LHCN-M2 (cell line): ENCODE data around the gene HOXA5. TPM values are rescaled to one million over a fixed set of nuclear protein-coding genes. Genes with fewer than 3 reads are reported as not detected.
A peak's percentile ranks its signal among the peaks of the same experiment; 100 is the strongest.

Source experiments
- DNase-seq: peaks from one replicate; pipeline ENCODE4 v3.0.0-alpha.2; 2012; ENCODE audit warnings: low read depth
- total RNA-seq: library from RNA; depleted of rRNA; stranded (reverse); fragments of >200 nt; gene quantifications from 2 replicates; pipeline ENCODE4 v1.2.3, GENCODE V29; 2014

HOXA5 gene
- total RNA-seq, 1 experiment from 2014 or later = 9.4 TPM

DNA sequence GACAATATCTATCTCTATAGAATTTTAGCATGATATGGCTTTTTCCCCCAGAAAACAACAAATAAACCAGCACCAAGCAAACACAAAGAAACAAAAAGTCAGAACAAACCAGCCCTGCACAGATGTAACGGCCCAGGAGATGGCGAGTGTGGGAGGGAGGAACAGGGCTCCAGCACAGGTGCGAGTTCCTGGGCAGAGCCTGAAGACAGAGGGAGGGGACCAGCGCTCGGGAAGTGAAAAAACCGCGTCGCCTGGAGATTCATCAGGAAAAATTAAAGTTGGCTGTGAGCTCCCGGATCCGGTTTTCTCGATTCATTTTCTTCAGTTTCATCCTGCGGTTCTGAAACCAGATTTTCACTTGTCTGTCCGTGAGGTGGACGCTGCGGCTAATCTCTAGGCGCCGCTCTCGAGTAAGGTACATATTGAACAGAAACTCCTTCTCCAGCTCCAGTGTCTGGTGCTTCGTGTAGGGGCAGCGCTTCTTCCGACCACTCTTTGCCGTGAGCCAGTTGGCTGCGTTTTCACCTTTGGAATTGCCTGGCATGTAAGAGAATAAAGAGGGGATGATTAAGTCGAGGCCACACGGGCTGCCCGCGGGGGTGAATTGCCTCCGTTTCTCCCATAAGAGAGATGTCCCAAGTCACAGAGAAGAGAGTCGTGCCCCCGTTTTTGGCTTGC is 28.3 kb upstream of the HOXA5 start:
- DNase-seq = no peak

DNA sequence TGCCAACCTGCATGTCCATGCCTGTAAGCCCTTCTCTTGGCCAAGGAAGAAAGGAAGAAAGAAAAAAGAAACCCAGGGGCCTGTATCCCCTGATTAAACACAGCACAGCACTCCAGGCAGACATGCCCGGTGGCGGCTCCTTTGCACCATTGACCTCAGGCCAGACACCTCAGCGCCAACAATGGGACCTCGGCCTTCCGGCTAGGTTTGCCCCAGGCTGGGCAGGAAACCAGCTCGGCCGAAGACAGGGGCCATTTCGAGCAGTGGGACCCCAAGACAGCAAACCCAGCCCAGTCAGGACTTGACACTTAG is 27.8 kb upstream of the HOXA5 start:
- DNase-seq = no peak

DNA sequence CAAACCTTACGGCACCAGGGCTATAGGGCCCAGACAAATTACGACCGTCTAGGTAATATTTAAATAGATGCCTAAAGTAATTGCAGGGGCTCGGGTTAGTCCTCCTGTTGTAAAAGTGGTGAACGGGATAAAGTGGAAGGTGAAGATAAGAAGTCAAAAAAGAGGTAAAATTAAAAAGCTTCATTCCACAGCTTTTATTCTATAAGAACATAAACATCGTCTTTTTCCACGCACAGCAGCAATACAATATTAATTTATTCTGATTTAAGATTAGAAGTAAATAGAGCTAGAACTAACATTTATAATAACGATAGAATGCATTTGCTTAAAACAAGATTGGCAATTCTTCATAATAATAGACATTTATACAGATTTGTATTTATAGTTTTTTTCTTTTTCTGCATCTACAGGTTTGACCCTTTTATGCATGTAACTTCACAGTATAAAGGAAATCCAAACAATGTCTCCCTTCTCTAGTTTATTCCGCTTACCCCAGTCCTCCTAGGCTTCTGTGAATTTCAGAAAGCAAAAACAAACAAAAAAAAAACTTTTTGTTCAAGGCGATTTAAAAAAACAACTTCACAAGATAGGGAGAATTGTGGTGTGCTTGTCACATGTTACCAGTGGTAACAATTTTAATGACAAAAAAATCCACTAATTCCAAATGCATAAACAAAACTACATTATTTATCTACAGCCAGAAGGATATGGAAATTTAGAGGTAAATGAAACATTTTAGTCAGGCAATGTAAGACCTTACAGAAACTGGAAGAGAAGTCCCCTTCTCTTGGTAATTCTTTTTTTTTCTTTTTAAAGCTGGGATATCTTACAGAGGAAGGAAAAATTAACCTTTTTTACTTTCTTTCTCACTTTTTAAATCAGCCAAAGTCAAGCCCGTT is 27.2 kb upstream of the HOXA5 start:
- DNase-seq = no peak

DNA sequence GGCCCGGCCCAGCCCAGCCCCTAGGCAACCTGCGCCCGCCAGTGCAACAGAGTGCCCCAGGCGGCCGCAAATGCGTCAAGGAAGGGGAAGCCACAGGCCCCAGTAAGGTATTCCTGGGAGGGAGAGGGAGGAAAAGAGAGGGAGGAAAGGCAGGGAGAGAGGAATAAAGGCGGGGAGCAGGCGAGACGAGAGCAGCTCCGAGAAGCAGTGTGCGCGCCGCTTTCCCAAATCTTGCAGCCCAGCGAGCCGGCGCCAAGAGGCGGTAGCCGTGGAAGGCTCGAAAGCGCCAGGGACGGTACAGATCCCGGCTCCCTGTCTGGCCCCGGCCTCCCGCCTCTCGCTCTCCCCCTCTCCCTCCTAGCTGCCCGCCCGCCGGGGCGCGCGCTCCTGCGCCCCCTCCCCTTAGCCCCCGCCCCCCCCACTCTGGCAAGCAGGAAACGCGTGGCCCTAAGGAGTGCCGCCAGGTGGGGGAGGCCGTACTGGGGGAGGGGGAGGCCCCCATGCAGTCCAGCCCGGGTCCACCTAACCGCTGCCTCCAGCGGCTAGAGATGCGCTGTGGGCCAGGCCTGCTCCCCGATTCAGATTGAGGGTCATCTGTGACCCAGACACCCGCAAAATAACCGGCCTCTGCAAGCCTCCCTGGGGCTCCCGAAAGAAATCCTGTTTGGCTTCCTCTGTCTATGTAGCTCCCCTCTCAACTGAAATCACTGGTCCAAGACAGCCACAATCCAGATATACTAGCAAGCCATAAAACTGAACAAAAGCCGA is 26.4 kb upstream of the HOXA5 start:
- no peak for DNase-seq

DNA sequence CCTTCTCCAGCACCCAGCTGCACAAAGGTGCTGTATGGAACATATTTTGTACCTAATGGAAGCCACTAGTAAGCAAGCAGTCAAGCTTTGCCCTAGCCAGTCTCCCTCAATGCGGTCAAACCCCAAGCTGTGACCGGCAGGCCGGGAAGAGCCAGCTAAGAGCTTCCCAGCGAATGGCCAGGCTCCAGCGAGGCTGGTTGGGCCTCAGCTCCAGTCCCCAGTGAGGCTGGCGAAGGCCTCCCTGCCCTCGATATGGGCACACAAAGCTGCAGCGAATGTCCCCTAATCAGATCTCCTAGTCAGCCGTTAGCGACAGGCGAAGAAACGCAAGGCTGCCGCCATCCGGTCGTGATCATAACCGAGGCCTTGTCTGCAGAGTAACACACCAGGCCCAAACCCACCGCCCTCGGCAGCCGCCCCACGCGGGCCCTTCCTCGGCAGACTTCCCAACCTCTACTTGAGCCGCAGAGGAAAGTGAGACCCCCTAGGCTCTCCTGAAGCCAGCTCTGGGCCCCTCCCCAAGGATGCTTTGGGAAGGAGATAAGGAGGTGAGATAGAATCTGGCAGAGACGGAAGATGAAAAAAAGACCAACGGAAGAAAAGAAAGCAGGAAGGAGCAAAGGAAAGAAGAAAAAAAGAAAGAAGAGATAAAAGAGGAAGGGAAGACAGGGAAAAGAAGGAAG is 24.9 kb upstream of the HOXA5 start:
- DNase-seq = no peak

DNA sequence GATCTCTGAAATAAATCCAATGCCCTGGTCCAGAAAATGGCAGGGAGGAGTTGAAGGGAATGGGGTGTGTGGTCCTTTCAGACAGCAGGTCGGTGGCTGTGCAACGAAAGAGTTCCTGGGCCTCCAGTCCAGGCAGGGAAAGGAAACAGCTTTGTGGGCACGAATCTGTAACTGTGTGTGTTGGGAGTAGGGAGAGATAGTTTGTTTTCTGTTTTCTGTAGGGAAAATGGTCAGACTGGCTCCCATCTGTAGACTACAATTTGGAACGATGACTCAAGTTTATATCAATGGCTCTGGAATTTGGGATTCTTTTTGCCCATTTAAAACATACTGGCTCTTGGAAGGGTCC is 24.4 kb upstream of the HOXA5 start:
- no peak for DNase-seq

DNA sequence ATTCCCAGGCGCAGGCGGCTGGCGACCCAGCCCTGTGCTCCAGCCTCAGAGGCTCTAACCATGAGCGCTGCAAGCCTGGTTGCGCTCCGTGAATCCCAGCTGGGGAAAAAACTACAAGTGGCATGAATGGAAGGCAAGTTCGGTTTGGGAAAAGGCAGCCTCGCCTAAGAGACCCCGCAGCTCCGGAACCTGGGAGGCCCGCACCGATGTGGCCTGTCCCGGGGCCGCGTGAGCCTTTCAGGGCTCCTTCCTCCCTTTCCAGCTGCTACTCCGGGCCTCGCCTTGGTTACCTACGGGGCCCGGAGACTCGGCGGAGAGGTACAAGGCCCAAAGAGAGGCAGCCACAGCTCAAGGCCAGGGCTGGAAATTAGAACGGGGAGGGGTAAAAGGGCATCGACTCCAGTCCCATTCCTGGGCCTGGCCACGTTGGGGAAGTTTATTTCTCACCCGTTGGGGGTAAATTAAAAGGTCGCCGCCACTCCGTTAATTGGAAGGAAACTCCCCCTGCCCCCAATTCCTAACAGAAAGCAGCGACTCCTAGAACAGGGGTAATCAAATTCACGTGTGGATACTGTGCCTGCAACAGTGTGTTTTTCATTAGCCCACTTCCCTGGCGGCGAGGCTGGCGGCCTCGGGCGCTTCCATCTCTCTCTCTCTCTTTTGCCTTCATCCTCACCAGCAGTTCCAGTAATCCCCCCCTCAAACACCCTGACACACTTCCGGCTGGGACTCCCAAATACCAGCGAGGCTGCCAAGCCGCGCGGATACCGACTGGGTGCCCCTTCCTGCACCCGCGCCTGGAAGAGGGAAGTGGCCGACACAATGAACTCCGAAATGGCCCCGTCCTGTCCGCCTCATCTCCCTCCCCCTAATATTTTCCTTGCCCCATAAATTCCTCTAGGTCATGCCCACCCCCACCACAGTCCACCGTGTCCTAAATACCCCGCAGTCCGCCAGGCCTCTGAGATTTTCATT is 23.3 kb upstream of the HOXA5 start:
- DNase-seq = no peak

DNA sequence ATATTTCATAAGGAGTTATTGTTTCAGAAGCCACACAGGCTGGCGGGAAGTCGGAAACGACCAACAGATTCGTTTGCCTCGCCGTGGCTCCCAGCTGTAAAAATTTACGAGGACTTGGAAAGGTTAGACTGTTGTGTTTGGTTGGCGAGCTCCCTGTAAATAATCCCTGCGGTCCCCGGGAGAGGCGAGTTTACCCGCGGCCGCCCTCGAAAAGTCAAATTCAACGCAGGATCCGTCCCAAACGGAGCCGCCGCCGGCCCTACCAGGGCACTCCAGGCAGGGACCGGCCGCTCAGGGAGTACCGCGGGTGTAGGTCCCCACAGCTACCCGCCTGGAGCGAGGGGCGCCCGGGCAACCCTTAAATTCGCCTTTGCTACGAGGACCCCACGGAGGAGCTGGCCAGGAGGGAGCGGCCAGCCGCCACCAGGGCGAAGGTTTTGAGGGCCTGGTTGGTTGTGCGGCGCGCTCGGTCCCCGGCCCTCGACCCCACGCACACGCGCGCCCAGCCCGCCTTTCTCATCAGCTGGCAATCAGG is 22.6 kb upstream of the HOXA5 start:
- no peak for DNase-seq

DNA sequence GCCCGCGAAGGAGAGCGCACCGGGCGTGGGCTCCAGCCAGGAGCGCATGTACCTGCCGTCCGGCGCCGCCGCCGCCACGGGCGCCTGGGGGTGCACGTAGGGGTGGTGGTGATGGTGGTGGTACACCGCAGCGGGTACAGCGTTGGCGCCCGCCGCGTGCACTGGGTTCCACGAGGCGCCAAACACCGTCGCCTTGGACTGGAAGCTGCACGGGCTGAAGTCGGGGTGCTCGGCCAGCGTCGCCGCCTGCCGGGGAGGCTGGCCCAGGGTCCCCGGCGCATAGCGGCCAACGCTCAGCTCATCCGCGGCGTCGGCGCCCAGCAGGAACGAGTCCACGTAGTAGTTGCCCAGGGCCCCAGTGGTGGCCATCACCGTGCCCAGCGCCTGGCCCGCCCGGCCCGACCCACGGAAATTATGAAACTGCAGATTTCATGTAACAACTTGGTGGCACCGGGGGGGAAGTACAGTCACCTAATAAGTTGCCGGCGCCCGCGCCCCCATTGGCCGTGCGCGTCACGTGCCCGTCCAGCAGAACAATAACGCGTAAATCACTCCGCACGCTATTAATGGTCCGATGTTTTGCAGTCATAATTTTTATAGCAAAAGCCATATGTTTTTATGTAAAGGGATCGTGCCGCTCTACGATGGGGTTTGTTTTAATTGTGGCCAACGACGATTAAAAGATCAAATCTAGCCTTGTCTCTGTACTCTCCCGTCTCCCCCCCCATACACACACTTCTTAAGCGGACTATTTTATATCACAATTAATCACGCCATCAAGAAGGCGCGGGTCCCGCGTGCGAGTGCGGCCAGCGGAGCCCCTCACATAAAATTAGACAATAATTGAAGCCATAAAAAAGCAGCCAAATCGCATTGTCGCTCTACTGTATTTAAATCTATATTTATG is 21.9 kb upstream of the HOXA5 start, which contains the start of gene HOXA9:
Gene HOXA9 (minus strand): TSS at position 449 of the 907 bp plus-strand sequence. CDS start 80 bp downstream, at position 369.
- DNase-seq = peak; percentile 88

DNA sequence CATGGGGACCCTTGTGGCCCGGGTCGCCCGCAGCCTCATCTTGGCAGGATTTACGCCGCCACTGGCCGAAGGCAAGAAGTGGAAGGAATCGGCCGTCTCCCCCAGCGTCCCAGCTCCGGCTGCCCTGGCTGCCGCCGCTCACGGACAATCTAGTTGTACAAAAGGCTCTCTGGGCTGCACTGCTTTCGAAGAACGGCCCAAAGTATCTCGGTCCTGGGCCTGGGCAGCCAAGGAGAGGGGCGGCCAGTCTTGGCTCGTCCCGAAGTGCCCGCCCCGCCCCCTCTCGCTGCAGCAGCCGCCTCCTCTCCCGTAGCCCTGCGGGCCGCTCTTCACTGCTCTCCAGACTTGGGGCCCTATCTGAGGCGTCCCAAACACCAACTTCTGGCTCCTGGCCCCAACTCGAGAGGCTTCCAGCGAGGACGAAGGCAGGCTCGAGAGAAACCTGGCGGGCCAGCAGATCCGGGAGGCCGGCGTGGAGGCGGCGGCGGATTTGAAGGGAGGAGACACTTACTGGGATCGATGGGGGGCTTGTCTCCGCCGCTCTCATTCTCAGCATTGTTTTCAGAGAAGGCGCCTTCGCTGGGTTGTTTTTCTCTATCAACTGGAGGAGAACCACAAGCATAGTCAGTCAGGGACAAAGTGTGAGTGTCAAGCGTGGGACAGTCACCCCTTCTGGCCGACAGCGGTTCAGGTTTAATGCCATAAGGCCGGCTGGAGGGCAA is 21.0 kb upstream of the HOXA5 start:
- no peak for DNase-seq

DNA sequence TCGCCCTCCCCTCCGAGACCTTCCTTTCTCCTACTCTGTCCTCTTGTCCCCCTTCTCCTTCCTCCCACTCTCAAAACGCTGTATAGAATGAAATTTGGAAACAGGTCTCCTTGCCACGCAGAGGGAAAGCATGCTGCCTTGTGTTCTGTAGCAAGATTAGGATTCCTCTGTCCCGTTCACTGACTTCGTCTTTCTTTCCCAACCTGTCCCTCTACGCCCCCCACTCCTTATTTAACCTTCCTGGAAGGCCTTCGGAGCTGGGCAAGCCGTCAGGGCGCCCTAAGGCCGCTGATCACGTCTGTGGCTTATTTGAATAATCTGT is 20.5 kb upstream of the HOXA5 start:
- no peak for DNase-seq

DNA sequence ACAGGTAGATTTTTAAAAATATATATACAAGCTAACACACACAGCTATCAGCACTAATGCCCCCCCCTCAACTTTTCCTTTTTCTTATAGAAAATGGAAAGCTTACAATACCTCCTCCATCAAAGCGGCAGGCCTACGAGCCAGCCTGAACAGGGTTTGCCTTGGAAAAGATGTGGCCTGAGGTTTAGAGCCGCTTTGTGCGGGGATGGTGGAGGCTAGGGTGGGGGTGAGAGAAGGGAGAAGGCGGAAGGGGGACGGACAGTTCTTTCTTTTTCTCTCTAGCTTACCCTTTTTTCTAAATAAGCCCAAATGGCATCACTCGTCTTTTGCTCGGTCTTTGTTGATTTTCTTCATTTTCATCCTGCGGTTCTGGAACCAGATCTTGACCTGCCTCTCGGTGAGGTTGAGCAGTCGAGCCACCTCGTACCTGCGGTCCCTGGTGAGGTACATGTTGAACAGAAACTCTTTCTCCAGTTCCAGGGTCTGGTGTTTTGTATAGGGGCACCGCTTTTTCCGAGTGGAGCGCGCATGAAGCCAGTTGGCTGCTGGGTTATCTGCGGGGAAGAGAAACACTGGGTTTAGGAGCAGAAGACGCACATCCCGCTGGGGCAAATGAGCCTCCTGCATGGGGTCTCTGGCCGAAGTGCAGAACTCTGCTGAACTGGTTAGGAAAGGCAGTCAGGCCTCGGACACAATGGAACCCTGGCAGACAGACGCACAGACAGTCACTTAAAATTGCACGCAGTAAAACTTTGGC is 20.0 kb upstream of the HOXA5 start:
- no peak for DNase-seq

DNA sequence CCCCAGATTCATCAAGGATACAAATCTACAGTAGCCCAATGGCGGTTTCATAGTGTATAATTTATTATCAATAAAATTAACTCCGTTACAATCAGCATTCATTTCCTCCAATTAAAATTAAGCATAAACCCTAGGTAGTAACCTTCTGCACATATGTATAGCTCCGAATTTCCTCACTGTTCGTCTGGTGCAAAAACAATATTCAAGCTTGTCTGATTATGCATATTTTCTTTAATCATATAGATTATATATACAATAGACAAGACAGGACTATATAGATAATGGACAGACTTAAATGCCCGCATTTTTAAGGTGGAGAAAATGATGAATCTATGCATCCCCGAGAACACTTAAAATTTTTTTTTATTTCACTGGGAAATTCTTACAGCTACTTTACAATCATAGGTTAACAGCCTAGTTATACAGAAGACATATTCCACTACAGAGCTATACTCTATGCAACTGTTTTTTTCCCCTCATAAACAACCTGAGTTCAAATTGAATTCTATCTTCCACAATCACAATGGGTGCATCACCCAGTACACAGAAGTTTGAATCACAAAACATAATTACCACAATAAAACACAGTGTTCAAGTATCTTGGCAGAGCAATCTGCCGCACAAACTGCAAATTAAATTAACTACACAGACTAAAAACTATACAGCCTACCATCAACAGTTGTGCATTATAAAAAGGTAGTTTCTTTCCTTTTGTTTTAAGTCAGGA is 19.2 kb upstream of the HOXA5 start:
- DNase-seq = no peak

DNA sequence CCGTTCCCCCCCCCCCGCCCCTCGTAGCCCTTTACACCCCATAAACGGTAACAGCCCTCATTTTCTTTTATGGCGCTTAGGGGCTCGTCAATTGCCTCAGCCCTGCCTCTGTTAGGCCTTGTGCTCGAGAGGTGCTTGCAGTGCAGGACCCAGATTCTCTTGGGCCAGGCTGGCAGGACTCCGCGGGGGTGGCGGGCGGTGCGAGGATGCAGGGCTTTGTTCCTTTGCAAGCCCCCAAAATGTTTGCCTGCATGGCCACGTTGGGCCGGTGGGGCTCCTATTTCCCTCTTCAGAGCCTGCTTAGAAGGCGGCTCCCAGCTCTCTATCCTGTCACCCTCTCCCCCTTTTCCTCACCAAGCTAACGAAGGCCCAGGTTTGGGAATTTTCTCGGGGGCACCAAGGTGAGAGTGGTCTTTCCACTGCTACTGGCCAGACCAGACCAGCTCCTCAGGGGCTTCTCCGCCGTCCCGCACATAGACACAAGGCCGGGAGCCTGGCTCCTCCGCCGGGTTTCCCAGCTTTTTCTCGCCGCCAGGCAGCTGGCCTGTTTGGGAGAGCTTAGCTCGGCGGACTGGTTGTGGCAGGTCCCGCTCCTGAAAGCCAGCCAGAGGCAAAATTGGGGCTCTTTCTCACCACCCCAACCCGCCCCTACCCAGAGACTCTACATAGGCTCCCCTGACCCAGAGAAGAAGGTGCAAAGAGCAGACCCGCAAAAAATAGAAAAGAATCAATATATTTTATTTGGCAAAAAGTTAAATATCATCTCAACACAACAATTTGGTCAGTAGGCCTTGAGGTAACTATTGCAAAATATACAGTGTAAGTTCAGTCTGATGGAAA is 18.5 kb upstream of the HOXA5 start:
- no peak for DNase-seq

DNA sequence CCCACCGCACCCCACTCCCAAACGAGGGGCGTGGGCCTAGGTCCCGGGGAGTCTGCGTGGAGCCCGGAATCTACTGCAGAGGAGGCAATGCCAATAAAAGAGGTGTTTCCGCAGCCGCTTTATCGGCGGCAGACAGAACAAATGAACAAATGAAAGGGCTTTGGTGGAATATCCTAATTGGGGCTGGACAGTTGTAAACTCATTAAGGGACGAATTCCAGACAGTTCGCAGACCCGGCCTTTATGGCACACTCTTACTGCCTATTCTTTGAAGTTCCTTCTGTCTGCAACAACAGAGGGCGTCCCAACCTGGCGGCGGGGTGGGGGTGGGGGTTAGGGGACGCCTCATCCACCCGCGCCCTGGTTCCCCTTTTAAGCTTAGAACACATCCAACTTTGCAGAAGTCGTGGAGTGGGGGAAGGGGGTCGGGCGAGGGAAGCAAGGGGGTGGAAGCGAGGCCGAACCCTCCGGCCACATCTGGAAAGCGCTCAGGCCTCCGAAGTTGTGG is 17.8 kb upstream of the HOXA5 start:
- no peak for DNase-seq

DNA sequence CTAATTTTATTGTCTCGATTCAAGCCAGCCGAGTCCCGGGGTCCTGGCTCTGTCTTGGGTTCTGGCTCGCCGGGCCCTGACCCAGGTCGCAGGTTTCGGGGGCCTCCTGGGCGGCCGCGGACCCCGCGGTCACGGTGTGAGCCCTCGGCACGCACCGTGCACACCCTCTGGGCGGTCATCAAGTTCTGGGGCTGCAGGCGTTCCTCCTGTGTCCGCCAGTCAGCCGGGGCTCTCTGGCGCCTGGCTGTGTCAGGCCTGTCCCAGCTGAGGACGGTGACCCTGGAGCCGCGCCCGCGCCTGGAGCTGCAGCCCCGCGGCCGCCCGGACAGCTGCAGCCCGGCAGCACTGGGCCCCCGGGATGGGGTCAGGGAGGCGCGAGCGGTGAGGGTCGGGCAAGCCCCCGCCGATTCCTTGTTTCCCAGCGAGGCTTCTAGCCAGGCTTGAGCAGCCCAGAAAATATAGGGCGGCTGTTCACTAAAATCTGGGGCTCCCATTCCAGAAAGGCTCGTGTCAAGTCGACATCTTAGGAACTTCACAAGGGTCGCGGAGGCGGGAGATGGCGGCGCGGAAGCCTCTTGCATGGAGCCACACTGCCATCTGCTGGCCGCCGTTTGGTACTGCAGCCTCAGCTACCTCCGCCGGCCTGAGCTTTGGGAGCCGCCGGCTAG is 17.2 kb upstream of the HOXA5 start:
- peak; percentile 84 for DNase-seq
